H9 (cell line): ENCODE data around the gene SLC4A1. TPM values are rescaled to one million over a fixed set of nuclear protein-coding genes. Genes with fewer than 3 reads are reported as not detected.

Source experiments
- DNase-seq: peaks from one replicate; pipeline ENCODE4 v3.0.0-alpha.2; 2017
- H2AFZ ChIP-seq: one replicate; pipeline ENCODE4 v1.6.1; 2013; ENCODE audit warnings: mild to moderate bottlenecking, low read length, control low read depth, moderate library complexity
- H2AK5ac ChIP-seq: 2 replicates; pipeline ENCODE4 v1.6.1; 2013; ENCODE audit warnings: low read length, control low read depth, mixed read lengths; ENCODE audit not compliant: insufficient read length
- H2BK120ac ChIP-seq: one replicate; pipeline ENCODE4 v1.6.1; 2013; ENCODE audit warnings: low read depth, mild to moderate bottlenecking, low read length, control low read depth, inconsistent platforms; ENCODE audit not compliant: poor library complexity, severe bottlenecking
- H2BK12ac ChIP-seq: 2 replicates; pipeline ENCODE4 v1.6.1; 2013; ENCODE audit warnings: low read length, control low read depth, mixed read lengths, low read depth; ENCODE audit not compliant: insufficient read length
- H2BK15ac ChIP-seq: 2 replicates; pipeline ENCODE4 v1.6.1; 2013; ENCODE audit warnings: low read depth, low read length, control low read depth
- H2BK20ac ChIP-seq: one replicate; pipeline ENCODE4 v1.6.1; 2013; ENCODE audit warnings: low read depth, mild to moderate bottlenecking, low read length, control low read depth, inconsistent platforms; ENCODE audit not compliant: poor library complexity, severe bottlenecking
- H2BK5ac ChIP-seq: 2 replicates; pipeline ENCODE4 v1.6.1; 2013; ENCODE audit warnings: low read length, control low read depth, mixed read lengths; ENCODE audit not compliant: insufficient read length
- H3K14ac ChIP-seq: 2 replicates; pipeline ENCODE4 v1.6.1; 2013; ENCODE audit warnings: low read length, control low read depth; ENCODE audit not compliant: insufficient read depth
- H3K18ac ChIP-seq: 2 replicates; pipeline ENCODE4 v1.6.1; 2013; ENCODE audit warnings: low read depth, mild to moderate bottlenecking, mixed read lengths, low read length, control low read depth; ENCODE audit not compliant: insufficient read length
- H3K23ac ChIP-seq: 2 replicates; pipeline ENCODE4 v1.6.1; 2013; ENCODE audit warnings: low read length, control low read depth, mixed read lengths, low read depth; ENCODE audit not compliant: insufficient read length
- H3K23me2 ChIP-seq: 2 replicates; pipeline ENCODE4 v1.6.1; 2013; ENCODE audit warnings: low read depth, mild to moderate bottlenecking, mixed read lengths, low read length, control low read depth; ENCODE audit not compliant: insufficient read length, poor library complexity, severe bottlenecking
- H3K27ac ChIP-seq: 2 replicates; pipeline ENCODE4 v1.5.1; 2013; ENCODE audit warnings: low read length, control low read depth, mixed read lengths, low read depth; ENCODE audit not compliant: insufficient read length
- H3K27me3 ChIP-seq: 2 replicates; pipeline ENCODE4 v1.6.1; 2013; ENCODE audit warnings: low read length, control low read depth, inconsistent platforms; ENCODE audit not compliant: insufficient read depth
- H3K4ac ChIP-seq: 2 replicates; pipeline ENCODE4 v1.6.1; 2013; ENCODE audit warnings: low read depth, mild to moderate bottlenecking, control low read depth, inconsistent platforms, low read length, moderate library complexity
- H3K4me1 ChIP-seq: 2 replicates; pipeline ENCODE4 v1.6.1; 2013; ENCODE audit warnings: low read length, control low read depth, inconsistent platforms; ENCODE audit not compliant: insufficient read depth
- H3K4me2 ChIP-seq: 2 replicates; pipeline ENCODE4 v1.6.1; 2013; ENCODE audit warnings: low read length, control low read depth, mixed read lengths; ENCODE audit not compliant: insufficient read length, insufficient read depth
- H3K56ac ChIP-seq: 2 replicates; pipeline ENCODE4 v1.6.1; 2013; ENCODE audit warnings: low read depth, mild to moderate bottlenecking, mixed read lengths, low read length, control low read depth; ENCODE audit not compliant: insufficient read length
- H3K79me1 ChIP-seq: 2 replicates; pipeline ENCODE4 v1.6.1; 2013; ENCODE audit warnings: low read depth, mild to moderate bottlenecking, moderate library complexity, low read length, control low read depth, inconsistent platforms; ENCODE audit not compliant: insufficient read depth, poor library complexity, severe bottlenecking
- H3K79me2 ChIP-seq: 2 replicates; pipeline ENCODE4 v1.6.1; 2013; ENCODE audit warnings: low read length, control low read depth, inconsistent platforms; ENCODE audit not compliant: insufficient read depth
- H3K9ac ChIP-seq: 2 replicates; pipeline ENCODE4 v1.6.1; 2013; ENCODE audit warnings: low read length, control low read depth, mixed read lengths; ENCODE audit not compliant: insufficient read length; ENCODE audit errors: extremely low read depth
- H3K9me3 ChIP-seq: one replicate; pipeline ENCODE4 v1.6.1; 2013; ENCODE audit warnings: low read depth, low read length, inconsistent platforms; ENCODE audit not compliant: control insufficient read depth
- H3T11ph ChIP-seq: one replicate; pipeline ENCODE4 v1.6.1; 2013; ENCODE audit warnings: mild to moderate bottlenecking, low read length, control low read depth, inconsistent platforms
- H4K20me1 ChIP-seq: one replicate; pipeline ENCODE4 v1.6.1; 2013; ENCODE audit not compliant: control insufficient read depth, insufficient read length, insufficient read depth
- H4K5ac ChIP-seq: 2 replicates; pipeline ENCODE4 v1.6.1; 2013; ENCODE audit warnings: low read depth, mild to moderate bottlenecking, mixed read lengths, low read length, control low read depth; ENCODE audit not compliant: insufficient read length
- H4K8ac ChIP-seq: replicated peaks from 2 replicates; pipeline ENCODE4 v1.6.1; 2013; ENCODE audit warnings: low read length, control low read depth, mixed read lengths, low read depth; ENCODE audit not compliant: insufficient read length
- H4K91ac ChIP-seq: 2 replicates; pipeline ENCODE4 v1.6.1; 2013; ENCODE audit warnings: low read depth, mild to moderate bottlenecking, moderate library complexity, mixed read lengths, low read length, control low read depth; ENCODE audit not compliant: insufficient read length
- H3K27ac Mint-ChIP-seq, 3 experiments: 2 replicates in 2 of 3; 3 replicates in 1 of 3; pipeline ENCODE4 v1.8.0; 2020 to 2021; ENCODE audit warnings: mixed read lengths in 3 of 3, mild to moderate bottlenecking in 1 of 3, moderate library complexity in 1 of 3
- H3K27me3 Mint-ChIP-seq: 2 replicates; pipeline ENCODE4 v1.8.0; 2021; ENCODE audit warnings: low read depth, mild to moderate bottlenecking, moderate library complexity, mixed read lengths
- H3K36me3 Mint-ChIP-seq, 3 experiments: 2 replicates in 2 of 3; 3 replicates in 1 of 3; pipeline ENCODE4 v1.8.0; 2020 to 2021; ENCODE audit warnings: low read depth in 3 of 3, mixed read lengths in 3 of 3; ENCODE audit not compliant: insufficient read depth in 1 of 3
- H3K4me1 Mint-ChIP-seq, 2 experiments: 2 replicates each; pipeline ENCODE4 v1.8.0; 2020; ENCODE audit warnings: mixed read lengths in 2 of 2
- H3K4me3 Mint-ChIP-seq, 2 experiments: 2 replicates in 1 of 2; 3 replicates in 1 of 2; pipeline ENCODE4 v1.8.0; 2020 to 2021; ENCODE audit warnings: mild to moderate bottlenecking in 2 of 2, mixed read lengths in 2 of 2, moderate library complexity in 1 of 2
- H3K9me3 Mint-ChIP-seq, 2 experiments: 2 replicates in 1 of 2; 3 replicates in 1 of 2; pipeline ENCODE4 v1.8.0; 2020; ENCODE audit warnings: mild to moderate bottlenecking in 2 of 2, mixed read lengths in 2 of 2, moderate library complexity in 1 of 2
- WGBS: extraction: QIAGEN DNeasy Blood & Tissue Kit; methylation state at CpG from one replicate; pipeline ENCODE4 v1.1.7; 2013; ENCODE audit warnings: missing lambda C conversion rate, low lambda C conversion rate, mixed read lengths; ENCODE audit not compliant: insufficient read length; ENCODE audit errors: extremely low coverage; 5-methylcytosine and 5-hydroxymethylcytosine counted together
- total RNA-seq: library from RNA; stranded (reverse); gene quantifications from 2 replicates; pipeline ENCODE4 v1.2.1, GENCODE V29; 2021
- TF ChIP-seq, protein P1 (sequence below): fragments of 200-600 bp; sonication (generic); conservative IDR thresholded peaks from 3 replicates; pipeline ENCODE4 v1.8.0; 2021; ENCODE audit warnings: antibody characterized with exemption, mild to moderate bottlenecking

Gene SLC4A1
- total RNA-seq, 1 experiment from 2014 or later: not detected

DNA sequence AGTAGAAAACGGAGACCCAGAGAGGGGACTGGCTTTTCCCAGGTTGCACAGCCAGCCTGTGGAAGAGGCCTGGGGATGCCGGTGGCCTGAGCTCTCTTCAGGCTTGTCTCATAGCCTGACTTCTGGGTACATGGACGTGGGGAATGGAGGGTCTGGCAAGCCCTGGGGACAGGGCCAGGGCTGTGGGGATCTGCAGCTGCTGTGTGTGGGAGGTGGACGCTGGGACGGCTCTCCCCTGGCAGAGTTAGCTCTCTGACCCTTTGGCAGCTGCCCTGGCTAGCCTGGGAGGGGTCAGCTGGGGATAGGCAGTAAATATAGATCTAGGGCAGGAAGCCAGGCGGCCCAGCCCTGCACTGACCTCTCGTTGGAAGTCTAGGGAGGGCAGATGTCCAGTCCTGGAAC lies 20.5 kb downstream of the SLC4A1 start:
- no peak overlapping the region for H2BK5ac ChIP-seq
- H3K56ac ChIP-seq: no peak overlapping the region
- no peak overlapping the region for H2BK120ac ChIP-seq
- H2BK20ac ChIP-seq: no peak overlapping the region
- Mint-ChIP-seq H3K4me1 (peaks cover 13 to 33% of the 10 kb centered on the region in 2 experiments), H3K27ac (no peak overlapping the region; a peak in 1 of 7 replicates), H3K27me3 (peaks cover 2% of the 10 kb centered on the region), H3K36me3 (no peaks in the 10 kb centered on the region; a peak in 2 of 7 replicates), H3K4me3 (0 out of 5 replicates have a peak overlapping the region, but pooled peaks of 1 of the 2 experiments have one; percentile 29), H3K9me3 (no peaks in the 10 kb centered on the region)
- H3T11ph ChIP-seq: no peak overlapping the region
- no peaks in the 10 kb centered on the region for H3K23me2 ChIP-seq
- H3K27ac ChIP-seq: no peak overlapping the region
- H3K9ac ChIP-seq: no peak overlapping the region
- H3K9me3 ChIP-seq: no peaks in the 10 kb centered on the region
- H3K4me2 ChIP-seq: no peak overlapping the region
- H3K4me1 ChIP-seq: no peaks in the 10 kb centered on the region
- no peaks in the 10 kb centered on the region for H3K27me3 ChIP-seq
- H4K20me1 ChIP-seq: no peaks in the 10 kb centered on the region
- DNase-seq: no peak
- H3K18ac ChIP-seq: no peak overlapping the region
- no peak overlapping the region for H3K23ac ChIP-seq
- no peak overlapping the region for H4K8ac ChIP-seq
- H4K91ac ChIP-seq: no peak overlapping the region
- H3K79me2 ChIP-seq: no peaks in the 10 kb centered on the region
- no peak overlapping the region for H4K5ac ChIP-seq
- no CpG with 5 or more reads among the region's 7 CpGs for WGBS
- H3K14ac ChIP-seq: no peak overlapping the region
- TF ChIP-seq, protein P1, sequence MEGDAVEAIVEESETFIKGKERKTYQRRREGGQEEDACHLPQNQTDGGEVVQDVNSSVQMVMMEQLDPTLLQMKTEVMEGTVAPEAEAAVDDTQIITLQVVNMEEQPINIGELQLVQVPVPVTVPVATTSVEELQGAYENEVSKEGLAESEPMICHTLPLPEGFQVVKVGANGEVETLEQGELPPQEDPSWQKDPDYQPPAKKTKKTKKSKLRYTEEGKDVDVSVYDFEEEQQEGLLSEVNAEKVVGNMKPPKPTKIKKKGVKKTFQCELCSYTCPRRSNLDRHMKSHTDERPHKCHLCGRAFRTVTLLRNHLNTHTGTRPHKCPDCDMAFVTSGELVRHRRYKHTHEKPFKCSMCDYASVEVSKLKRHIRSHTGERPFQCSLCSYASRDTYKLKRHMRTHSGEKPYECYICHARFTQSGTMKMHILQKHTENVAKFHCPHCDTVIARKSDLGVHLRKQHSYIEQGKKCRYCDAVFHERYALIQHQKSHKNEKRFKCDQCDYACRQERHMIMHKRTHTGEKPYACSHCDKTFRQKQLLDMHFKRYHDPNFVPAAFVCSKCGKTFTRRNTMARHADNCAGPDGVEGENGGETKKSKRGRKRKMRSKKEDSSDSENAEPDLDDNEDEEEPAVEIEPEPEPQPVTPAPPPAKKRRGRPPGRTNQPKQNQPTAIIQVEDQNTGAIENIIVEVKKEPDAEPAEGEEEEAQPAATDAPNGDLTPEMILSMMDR: no peak
- H2BK15ac ChIP-seq: no peak overlapping the region
- H2AFZ ChIP-seq: no peak overlapping the region
- no peak overlapping the region for H2BK12ac ChIP-seq
- H2AK5ac ChIP-seq: no peak overlapping the region
- H3K4ac ChIP-seq: no peak overlapping the region
- no peaks in the 10 kb centered on the region for H3K79me1 ChIP-seq
